Endothelial cell of umbilical vein (primary cell): Measurements from ENCODE around the gene KTN1. TPM values are rescaled to one million over a fixed set of nuclear protein-coding genes. Genes with fewer than 3 reads are reported as not detected.

Source experiments
- BruUV-seq: library from RNA; stranded (reverse); fragments of 400-500 nt; replicated peaks from 2 replicates; lab custom pipeline; 2021; lab: Mats Ljungman, UMichigan
- CTCF ChIA-PET: fragments of 300-600, 350-600 bp; sonication (Branson Sonifier 250); formaldehyde crosslinking; loops from one replicate; lab custom pipeline; 2021; ENCODE audit warnings: antibody characterized with exemption, inconsistent platforms; lab: Charles Lee
- POLR2A ChIA-PET: fragments of 300-600, 350-600 bp; sonication (Branson Sonifier 250); formaldehyde crosslinking; loops from one replicate; lab custom pipeline; 2021; ENCODE audit warnings: antibody characterized with exemption, inconsistent platforms; lab: Charles Lee
- DNase-seq: peaks from one replicate; pipeline ENCODE4 v3.0.0-alpha.2; 2011; ENCODE audit warnings: low read depth, low spot score
- FAIRE-seq: peaks from 2 replicates; lab custom pipeline; 2011; peaks lifted over from hg19 to GRCh38; lab: Jason Lieb, UNC
- H2AFZ ChIP-seq: 2 replicates; pipeline ENCODE4 v1.6.0; 2012; ENCODE audit warnings: low read depth, low read length, control low read depth, inconsistent platforms
- H3K27ac ChIP-seq: 2 replicates; pipeline ENCODE4 v1.5.1; 2011; ENCODE audit warnings: low read depth, mild to moderate bottlenecking, control low read depth, low read length, moderate library complexity; ENCODE audit not compliant: insufficient read depth
- H3K27me3 ChIP-seq, 2 experiments: 2 replicates each; pipeline versions ENCODE4 v1.6.0 to v1.6.1; 2011; ENCODE audit warnings: low read length in 2 of 2, mixed read lengths in 1 of 2; ENCODE audit not compliant: control insufficient read depth in 2 of 2, insufficient read depth in 2 of 2
- H3K36me3 ChIP-seq, 2 experiments: 2 replicates in 1 of 2; 3 replicates in 1 of 2; pipeline ENCODE4 v1.5.1; 2011; ENCODE audit warnings: low read length in 2 of 2, mild to moderate bottlenecking in 1 of 2, moderate library complexity in 1 of 2; ENCODE audit not compliant: control insufficient read depth in 2 of 2, insufficient read depth in 2 of 2; ENCODE audit errors: extremely low read depth in 1 of 2
- H3K4me1 ChIP-seq: 3 replicates; pipeline ENCODE4 v1.5.1; 2011; ENCODE audit warnings: mild to moderate bottlenecking, low read length; ENCODE audit not compliant: control insufficient read depth, insufficient read depth; ENCODE audit errors: extremely low read depth
- H3K4me2 ChIP-seq: 2 replicates; pipeline ENCODE4 v1.6.1; 2011; ENCODE audit warnings: low read length, control low read depth, mixed read lengths; ENCODE audit not compliant: insufficient read depth
- H3K4me3 ChIP-seq, 3 experiments: fragments of 200-600 bp in 1 of 3; sonication (generic), shearing (Covaris generic) in 1 of 3; replicated peaks in 1 of 3; 2 replicates each; pipeline ENCODE4 v1.5.1; 2011 to 2016; ENCODE audit warnings: control low read depth in 3 of 3, low read length in 3 of 3, mild to moderate bottlenecking in 2 of 3, inconsistent platforms in 1 of 3, low read depth in 1 of 3, moderate library complexity in 1 of 3; ENCODE audit not compliant: insufficient read depth in 1 of 3
- H3K79me2 ChIP-seq: 2 replicates; pipeline ENCODE4 v1.6.0; 2012; ENCODE audit warnings: low read length, inconsistent platforms; ENCODE audit not compliant: control insufficient read depth, insufficient read depth
- H3K9ac ChIP-seq: replicated peaks from 2 replicates; pipeline ENCODE3; 2011; ENCODE audit warnings: low read length, control low read depth; ENCODE audit not compliant: insufficient read depth; ENCODE audit errors: extremely low read depth
- H3K9me1 ChIP-seq: replicated peaks from 3 replicates; pipeline ENCODE4 v1.6.0; 2011; ENCODE audit warnings: mild to moderate bottlenecking, low read length; ENCODE audit not compliant: control insufficient read depth, insufficient read depth; ENCODE audit errors: extremely low read depth
- H3K9me3 ChIP-seq: replicated peaks from 2 replicates; pipeline ENCODE4 v1.5.1; 2012; ENCODE audit warnings: low read length, inconsistent platforms; ENCODE audit not compliant: control insufficient read depth, insufficient read depth
- H4K20me1 ChIP-seq: replicated peaks from 2 replicates; pipeline ENCODE3; 2011; ENCODE audit warnings: mild to moderate bottlenecking, low read length; ENCODE audit not compliant: control insufficient read depth, insufficient read depth; ENCODE audit errors: extremely low read depth
- EZH2 ChIP-seq: IDR thresholded peaks from 2 replicates; pipeline ENCODE4 v1.6.1; 2012; ENCODE audit warnings: borderline replicate concordance, low read depth, mild to moderate bottlenecking, moderate library complexity, low read length, inconsistent platforms; ENCODE audit not compliant: severe bottlenecking
- FOS ChIP-seq: IDR thresholded peaks from 2 replicates; pipeline ENCODE4 v1.6.1; 2011; ENCODE audit warnings: mild to moderate bottlenecking, low read length, moderate library complexity, borderline replicate concordance; ENCODE audit not compliant: insufficient read depth
- GATA2 ChIP-seq: IDR thresholded peaks from 2 replicates; pipeline ENCODE4 v1.7.0; 2011; ENCODE audit warnings: low read depth, mild to moderate bottlenecking, moderate library complexity, mixed read lengths, low read length; ENCODE audit not compliant: insufficient read length, insufficient read depth
- JUN ChIP-seq: IDR thresholded peaks from 2 replicates; pipeline ENCODE4 v1.6.1; 2011; ENCODE audit warnings: borderline replicate concordance, low read depth; ENCODE audit not compliant: insufficient read length, insufficient read depth
- dilution Hi-C: fragments of 300-500 bp; cut with MboI; formaldehyde crosslinking; loops from one replicate; pipeline ENCODE4 v1.15.0; 2019; ENCODE audit warnings: low sequenced_read_pairs; ENCODE audit not compliant: extremely low pct_ligation_motif_present
- intact Hi-C: fragments of 100-400 bp; cut with micrococcal nuclease; formaldehyde crosslinking; loops from one replicate; pipeline ENCODE4 v1.10.0; 2022
- polyA plus RNA-seq, 4 experiments: library from polyadenylated mRNA; depleted of rRNA in 3 of 4; stranded (reverse) in 3 of 4; unstranded in 1 of 4; fragments of >200 nt; gene quantifications; 2 replicates each; pipeline versions ENCODE4 v1.2.1 to v1.2.3, GENCODE V29; 2011 to 2012; ENCODE audit warnings: missing spikeins in 1 of 4
- total RNA-seq: library from RNA; stranded (reverse); gene quantifications from 2 replicates; pipeline ENCODE4 v1.2.3, GENCODE V29; 2021
- TF ChIP-seq, protein P1 (sequence below), 2 donors: IDR thresholded peaks; 1 replicate in 1 of 2; 2 replicates in 1 of 2; pipeline ENCODE4 v1.5.1; 2011; ENCODE audit warnings: low read length in 2 of 2, mild to moderate bottlenecking in 2 of 2, moderate library complexity in 2 of 2, control low read depth in 1 of 2, inconsistent platforms in 1 of 2, low read depth in 1 of 2; ENCODE audit not compliant: insufficient read depth in 1 of 2; ENCODE audit errors: extremely low read depth in 1 of 2

The KTN1 gene
- total and polyA plus RNA-seq, 2 donors (not counting 3 experiments of a cell fraction or from before 2014, with no cell fraction given) = 33.2 to 148 TPM

DNA sequence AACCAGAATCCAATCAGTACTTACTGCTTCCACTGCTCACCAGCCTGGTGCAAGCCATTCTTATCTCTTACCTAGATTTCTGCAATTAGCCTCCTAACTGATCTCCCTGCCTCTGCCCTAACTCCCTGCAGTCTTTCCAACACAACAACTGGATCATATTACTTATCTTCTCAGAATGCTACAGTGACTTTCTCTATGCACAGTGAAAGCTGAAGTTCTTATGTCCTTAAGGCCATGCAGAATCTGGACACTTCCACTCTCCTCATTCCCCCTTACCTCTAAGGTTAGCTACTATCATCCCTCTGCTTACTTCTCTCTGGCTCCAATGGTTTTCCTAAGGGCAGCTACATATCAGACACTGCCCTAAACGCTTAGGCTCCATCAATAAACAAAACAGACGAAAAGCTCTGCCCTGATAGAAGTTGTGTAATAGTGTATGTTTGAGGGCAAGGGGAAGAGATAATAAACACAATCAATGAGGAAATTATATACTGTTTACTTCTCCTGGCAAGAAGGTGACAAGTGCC lies 4.0 kb downstream of the KTN1 start:
- BruUV-seq = no TSS peak

GRCh38 chr14:55585854-55586253 lies 5.8 kb downstream of the KTN1 start:
- Histone ChIP-seq H3K27ac (no peak overlapping the region), H3K9ac (no peak overlapping the region), H3K79me2 (peaks cover 84% of the 10 kb centered on the region), H3K9me3 (no peaks in the 10 kb centered on the region), H3K4me3 (no peak overlapping the region), H4K20me1 (peaks cover 39% of the 10 kb centered on the region), H3K27me3 (no peaks in the 10 kb centered on the region), H3K36me3 (no peaks in the 10 kb centered on the region), H3K4me1 (peaks cover 20% of the 10 kb centered on the region), H2AFZ (no peak overlapping the region), H3K4me2 (peak overlapping the region; percentile 27), H3K9me1 (no peaks in the 10 kb centered on the region)
- FAIRE-seq = no peak
- DNase-seq = peak; percentile 86
- BruUV-seq = no TSS peak
- ChIA-PET POLR2A (no interaction called here), CTCF (interaction anchor here (0.8 to 1.8 kb wide), 7 partner anchors 10 to 889 kb away, joined by 3 to 21 read pairs (median 3); partner anchors contain the start of gene TBPL2)
- dilution Hi-C loops (no loop called here), intact Hi-C loops (loop anchor here (2.0 to 10.0 kb wide), 2 partner anchors 15 to 209 kb away; no protein-coding TSS in a partner anchor)
- peak; percentile 79 for TF ChIP-seq JUN
- TF ChIP-seq GATA2 = no peak
- peak; percentile 80 for TF ChIP-seq FOS
- TF ChIP-seq, protein P1, sequence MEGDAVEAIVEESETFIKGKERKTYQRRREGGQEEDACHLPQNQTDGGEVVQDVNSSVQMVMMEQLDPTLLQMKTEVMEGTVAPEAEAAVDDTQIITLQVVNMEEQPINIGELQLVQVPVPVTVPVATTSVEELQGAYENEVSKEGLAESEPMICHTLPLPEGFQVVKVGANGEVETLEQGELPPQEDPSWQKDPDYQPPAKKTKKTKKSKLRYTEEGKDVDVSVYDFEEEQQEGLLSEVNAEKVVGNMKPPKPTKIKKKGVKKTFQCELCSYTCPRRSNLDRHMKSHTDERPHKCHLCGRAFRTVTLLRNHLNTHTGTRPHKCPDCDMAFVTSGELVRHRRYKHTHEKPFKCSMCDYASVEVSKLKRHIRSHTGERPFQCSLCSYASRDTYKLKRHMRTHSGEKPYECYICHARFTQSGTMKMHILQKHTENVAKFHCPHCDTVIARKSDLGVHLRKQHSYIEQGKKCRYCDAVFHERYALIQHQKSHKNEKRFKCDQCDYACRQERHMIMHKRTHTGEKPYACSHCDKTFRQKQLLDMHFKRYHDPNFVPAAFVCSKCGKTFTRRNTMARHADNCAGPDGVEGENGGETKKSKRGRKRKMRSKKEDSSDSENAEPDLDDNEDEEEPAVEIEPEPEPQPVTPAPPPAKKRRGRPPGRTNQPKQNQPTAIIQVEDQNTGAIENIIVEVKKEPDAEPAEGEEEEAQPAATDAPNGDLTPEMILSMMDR (IDR thresholded peaks at IDR 0.05; ENCODE audit: extremely low read depth in 1 of 2, insufficient read depth in 1 of 2, low read depth in 1 of 2, low read length in 2 of 2) = no peak

More for the DNA sequence above, 4.0 kb downstream of the KTN1 start:
- H4K20me1 ChIP-seq = peaks cover 39% of the 10 kb centered on the region
- peaks cover 76% of the 10 kb centered on the region for H3K79me2 ChIP-seq
- DNase-seq (no peak), FAIRE-seq (no peak)
- no peaks in the 10 kb centered on the region for H3K9me1 ChIP-seq
- no peak overlapping the region for H3K27ac ChIP-seq
- no peak for TF ChIP-seq EZH2
- no peaks in the 10 kb centered on the region for H3K27me3 ChIP-seq
- no peak overlapping the region for H3K9ac ChIP-seq
- no peaks in the 10 kb centered on the region for H3K9me3 ChIP-seq
- intact Hi-C loops (loop anchor here (10.0 kb wide), 1 partner anchor 211 kb away; no protein-coding TSS in a partner anchor), dilution Hi-C loops (no loop called here)
- POLR2A ChIA-PET = no interaction called here
- peaks cover 20% of the 10 kb centered on the region for H3K4me1 ChIP-seq
- H2AFZ ChIP-seq = no peak overlapping the region
- H3K36me3 ChIP-seq = no peaks in the 10 kb centered on the region
- CTCF ChIA-PET = interaction anchor here (1.4 kb wide), 1 partner anchor 138 kb away, joined by 9 read pairs; no protein-coding TSS in a partner anchor
- no peak overlapping the region for H3K4me3 ChIP-seq
- H3K4me2 ChIP-seq = no peak overlapping the region
